Neural crest cell (in vitro differentiated cells): Measurements from ENCODE around the gene SLC13A2. TPM values are rescaled to one million over a fixed set of nuclear protein-coding genes. Genes with fewer than 3 reads are reported as not detected.
A peak's percentile ranks its signal among the peaks of the same experiment; 100 is the strongest.

Source experiments
- DNase-seq: peaks from one replicate; pipeline ENCODE4 v3.0.0; 2021; ENCODE audit warnings: low read depth, mixed read lengths, low spot score
- H3K27ac Mint-ChIP-seq: one replicate; pipeline ENCODE4 v1.8.0; 2021; ENCODE audit warnings: mild to moderate bottlenecking, mixed read lengths; ENCODE audit not compliant: unreplicated experiment
- H3K27me3 Mint-ChIP-seq: 2 replicates; pipeline ENCODE4 v1.8.0; 2021; ENCODE audit warnings: low read depth, mild to moderate bottlenecking, mixed read lengths
- H3K36me3 Mint-ChIP-seq: 2 replicates; pipeline ENCODE4 v1.8.0; 2021; ENCODE audit warnings: low read depth, mild to moderate bottlenecking, mixed read lengths
- H3K4me1 Mint-ChIP-seq: 2 replicates; pipeline ENCODE4 v1.8.0; 2021; ENCODE audit warnings: mixed read lengths
- H3K4me3 Mint-ChIP-seq: one replicate; pipeline ENCODE4 v1.8.0; 2021; ENCODE audit warnings: mild to moderate bottlenecking, mixed read lengths
- H3K9me3 Mint-ChIP-seq: 2 replicates; pipeline ENCODE4 v1.8.0; 2021; ENCODE audit warnings: mixed read lengths
- total RNA-seq: library from RNA; stranded (reverse); gene quantifications from 2 replicates; pipeline ENCODE4 v1.2.1, GENCODE V29; 2021
- TF ChIP-seq, protein P1 (sequence below): fragments of 200-600 bp; sonication (generic); conservative IDR thresholded peaks from 2 replicates; pipeline ENCODE4 v1.5.0; 2021; ENCODE audit warnings: antibody characterized with exemption, mild to moderate bottlenecking

Gene SLC13A2
- total RNA-seq, 1 donor from 2014 or later, result not detected

- TF ChIP-seq, protein P1, sequence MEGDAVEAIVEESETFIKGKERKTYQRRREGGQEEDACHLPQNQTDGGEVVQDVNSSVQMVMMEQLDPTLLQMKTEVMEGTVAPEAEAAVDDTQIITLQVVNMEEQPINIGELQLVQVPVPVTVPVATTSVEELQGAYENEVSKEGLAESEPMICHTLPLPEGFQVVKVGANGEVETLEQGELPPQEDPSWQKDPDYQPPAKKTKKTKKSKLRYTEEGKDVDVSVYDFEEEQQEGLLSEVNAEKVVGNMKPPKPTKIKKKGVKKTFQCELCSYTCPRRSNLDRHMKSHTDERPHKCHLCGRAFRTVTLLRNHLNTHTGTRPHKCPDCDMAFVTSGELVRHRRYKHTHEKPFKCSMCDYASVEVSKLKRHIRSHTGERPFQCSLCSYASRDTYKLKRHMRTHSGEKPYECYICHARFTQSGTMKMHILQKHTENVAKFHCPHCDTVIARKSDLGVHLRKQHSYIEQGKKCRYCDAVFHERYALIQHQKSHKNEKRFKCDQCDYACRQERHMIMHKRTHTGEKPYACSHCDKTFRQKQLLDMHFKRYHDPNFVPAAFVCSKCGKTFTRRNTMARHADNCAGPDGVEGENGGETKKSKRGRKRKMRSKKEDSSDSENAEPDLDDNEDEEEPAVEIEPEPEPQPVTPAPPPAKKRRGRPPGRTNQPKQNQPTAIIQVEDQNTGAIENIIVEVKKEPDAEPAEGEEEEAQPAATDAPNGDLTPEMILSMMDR, result no peak
- no peak for DNase-seq
- no peak overlapping the region for H3K27ac Mint-ChIP-seq
- H3K9me3 Mint-ChIP-seq, result no peaks in the 10 kb centered on the region
- peaks cover 4% of the 10 kb centered on the region for H3K27me3 Mint-ChIP-seq
- no peak overlapping the region for H3K4me3 Mint-ChIP-seq
- no peaks in the 10 kb centered on the region for H3K4me1 Mint-ChIP-seq
- no peaks in the 10 kb centered on the region for H3K36me3 Mint-ChIP-seq
These were observed 50.4 kb downstream of the SLC13A2 start for GRCh38 chr17:28523876-28524275.

GRCh38 chr17:28524476-28525424 lies 51.3 kb downstream of the SLC13A2 start:
- Mint-ChIP-seq H3K4me1 (no peaks in the 10 kb centered on the region), H3K9me3 (no peaks in the 10 kb centered on the region), H3K27me3 (peaks cover 3% of the 10 kb centered on the region), H3K27ac (peak overlapping the region; percentile 19), H3K36me3 (no peaks in the 10 kb centered on the region), H3K4me3 (no peak overlapping the region)
- TF ChIP-seq, protein P1, result no peak
- no peak for DNase-seq

DNA sequence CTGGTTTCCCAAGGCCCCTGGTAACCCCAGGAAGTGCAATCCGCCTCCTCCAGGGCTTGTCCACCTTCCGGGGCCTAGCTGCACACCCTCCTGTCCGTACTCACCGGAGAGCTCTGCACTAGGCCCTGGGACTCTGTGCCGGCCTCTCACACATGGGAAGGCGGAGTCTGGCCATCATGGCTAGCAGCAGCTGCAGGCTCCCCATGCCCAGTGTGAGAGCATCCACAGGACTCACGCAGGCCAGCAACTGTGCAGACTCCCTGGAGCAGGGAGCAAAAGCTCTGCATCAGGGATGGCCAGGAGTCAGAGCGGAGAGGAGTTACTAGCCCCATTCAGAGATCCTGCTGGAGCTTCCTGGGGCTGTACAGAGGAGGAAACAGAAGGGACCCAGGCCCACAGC lies 52.9 kb downstream of the SLC13A2 start:
- no peak for DNase-seq
- no peak overlapping the region for H3K27ac Mint-ChIP-seq
- H3K4me3 Mint-ChIP-seq, result no peak overlapping the region
- no peaks in the 10 kb centered on the region for H3K36me3 Mint-ChIP-seq
- peaks cover 3% of the 10 kb centered on the region for H3K27me3 Mint-ChIP-seq
- TF ChIP-seq, protein P1, result no peak
- H3K9me3 Mint-ChIP-seq, result no peaks in the 10 kb centered on the region
- no peaks in the 10 kb centered on the region for H3K4me1 Mint-ChIP-seq

GRCh38 chr17:28527181-28527681 lies 53.8 kb downstream of the SLC13A2 start:
- TF ChIP-seq, protein P1, result no peak
- Mint-ChIP-seq H3K27me3 (no peaks in the 10 kb centered on the region), H3K9me3 (no peaks in the 10 kb centered on the region), H3K36me3 (no peaks in the 10 kb centered on the region), H3K4me1 (no peaks in the 10 kb centered on the region), H3K4me3 (no peak overlapping the region), H3K27ac (no peak overlapping the region)
- no peak for DNase-seq

- TF ChIP-seq, protein P1, result no peak
- Mint-ChIP-seq H3K36me3 (no peaks in the 10 kb centered on the region), H3K4me3 (no peak overlapping the region), H3K27ac (no peak overlapping the region), H3K27me3 (no peaks in the 10 kb centered on the region), H3K9me3 (no peaks in the 10 kb centered on the region), H3K4me1 (no peaks in the 10 kb centered on the region)
- no peak for DNase-seq
These were observed 54.4 kb downstream of the SLC13A2 start for GRCh38 chr17:28527859-28528258.
